Ascending aorta (tissue), 2 donors: ENCODE results near the gene MIX23. TPM values are rescaled to one million over a fixed set of nuclear protein-coding genes. Genes with fewer than 3 reads are reported as not detected.

Source experiments
- DNase-seq, 2 donors: peaks; one replicate each; pipeline ENCODE4 v3.0.0-alpha.2; 2019; ENCODE audit warnings: low spot score in 2 of 2
- H3K27ac ChIP-seq, 2 donors: fragments of 200-600 bp; sonication (generic); one replicate each; pipeline ENCODE4 v1.5.1; 2016 to 2017; ENCODE audit warnings: mild to moderate bottlenecking in 1 of 2
- H3K27me3 ChIP-seq: fragments of 200-600 bp; sonication (generic); one replicate; pipeline ENCODE4 v1.5.1; 2017
- H3K36me3 ChIP-seq, 2 donors: fragments of 200-600 bp; sonication (generic); one replicate each; pipeline ENCODE4 v1.5.1; 2016
- H3K4me1 ChIP-seq, 2 donors: fragments of 200-600 bp; sonication (generic); one replicate each; pipeline ENCODE4 v1.5.1; 2016 to 2017; ENCODE audit warnings: mild to moderate bottlenecking in 1 of 2
- H3K4me3 ChIP-seq, 2 donors: fragments of 200-600 bp; sonication (generic); one replicate each; pipeline ENCODE4 v1.5.1; 2016 to 2017; ENCODE audit warnings: mild to moderate bottlenecking in 1 of 2
- H3K9me3 ChIP-seq, 2 donors: fragments of 200-600 bp; sonication (generic); one replicate each; pipeline ENCODE4 v1.5.1; 2016
- CTCF ChIP-seq, 3 experiments: fragments of 200-600 bp in 2 of 3; fragments of 450-650 bp in 1 of 3; sonication (generic) in 2 of 3; IDR thresholded peaks; one replicate each; pipeline ENCODE4 v1.5.1; 2016 to 2019; ENCODE audit warnings: antibody characterized with exemption in 3 of 3, mild to moderate bottlenecking in 1 of 3, moderate library complexity in 1 of 3
- intact Hi-C: fragments of 100-400 bp; cut with DNase I; formaldehyde crosslinking; loops from one replicate; pipeline ENCODE4 v1.15.1; 2023
- total RNA-seq: library from RNA; depleted of rRNA; stranded (reverse); fragments of >200 nt; gene quantifications from one replicate; pipeline ENCODE4 v1.1.0, GENCODE V29; 2016

MIX23 gene
- total RNA-seq, 1 donor from 2014 or later = not detected

GRCh38 chr3:122356402-122356801 is 26.6 kb downstream of the MIX23 start:
- TF ChIP-seq CTCF (IDR thresholded peaks at IDR 0.05) = no peak
- no peak overlapping the region for H3K27ac ChIP-seq
- H3K36me3 ChIP-seq = peaks cover 0 to 3% of the 10 kb centered on the region in 2 donors
- H3K4me3 ChIP-seq = no peak overlapping the region
- no peak for DNase-seq
- H3K9me3 ChIP-seq = no peaks in the 10 kb centered on the region
- no peaks in the 10 kb centered on the region for H3K27me3 ChIP-seq
- no peaks in the 10 kb centered on the region for H3K4me1 ChIP-seq
- intact Hi-C loops = no loop called here

DNA sequence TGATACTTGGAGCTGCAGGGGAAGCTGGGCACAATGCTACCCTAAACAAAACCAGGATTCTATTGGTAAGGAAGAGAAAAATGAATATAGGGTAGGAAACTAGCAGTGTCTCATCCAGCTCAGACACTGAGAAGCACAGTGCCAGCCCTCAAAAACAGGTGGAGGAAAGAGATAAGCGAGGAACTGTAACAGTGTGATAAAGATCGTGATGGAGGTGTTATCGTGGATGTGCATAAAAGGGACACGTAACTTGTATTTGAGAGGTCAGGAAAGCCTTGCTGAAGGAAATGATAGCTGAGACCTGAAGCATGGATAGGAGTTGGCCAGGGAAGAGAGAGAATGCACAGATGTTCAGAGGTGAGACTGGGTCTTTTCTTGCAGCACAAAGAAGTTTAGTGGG is 27.4 kb downstream of the MIX23 start:
- Histone ChIP-seq H3K27ac (no peak overlapping the region), H3K4me3 (no peak overlapping the region), H3K27me3 (no peaks in the 10 kb centered on the region), H3K9me3 (no peaks in the 10 kb centered on the region), H3K36me3 (no peaks in the 10 kb centered on the region), H3K4me1 (no peaks in the 10 kb centered on the region)
- intact Hi-C loops = no loop called here
- DNase-seq = no peak
- no peak for TF ChIP-seq CTCF (IDR thresholded peaks at IDR 0.05)

GRCh38 chr3:122353893-122354401 is 29.1 kb downstream of the MIX23 start:
- H3K36me3 ChIP-seq = no peaks in the 10 kb centered on the region
- no peak for TF ChIP-seq CTCF (IDR thresholded peaks at IDR 0.05)
- H3K9me3 ChIP-seq = no peaks in the 10 kb centered on the region
- no peak overlapping the region for H3K4me3 ChIP-seq
- intact Hi-C loops = no loop called here
- H3K27ac ChIP-seq = no peak overlapping the region
- DNase-seq = no peak
- H3K4me1 ChIP-seq = no peaks in the 10 kb centered on the region
- H3K27me3 ChIP-seq = no peaks in the 10 kb centered on the region

DNA sequence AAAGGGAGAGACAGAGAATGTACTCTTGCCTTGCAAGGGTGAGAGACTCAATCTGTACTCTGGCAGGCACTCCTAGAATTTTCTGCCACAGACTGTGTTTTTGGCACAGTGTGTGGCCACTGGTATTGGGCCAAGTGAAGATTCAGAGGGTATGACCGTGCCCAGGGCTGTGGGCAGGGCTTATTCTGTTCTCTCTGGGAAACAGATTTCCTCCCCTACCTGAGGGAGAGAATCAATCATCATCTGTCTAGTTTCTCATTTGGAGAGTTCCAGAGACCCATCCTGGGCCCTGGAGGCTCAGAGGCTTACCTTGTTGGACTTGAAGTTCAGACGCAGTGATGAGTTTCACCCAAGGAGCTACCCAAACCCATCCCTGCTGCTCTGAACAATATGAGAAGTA is 29.8 kb downstream of the MIX23 start:
- DNase-seq = no peak
- no peaks in the 10 kb centered on the region for H3K27me3 ChIP-seq
- no peak overlapping the region for H3K4me3 ChIP-seq
- no peaks in the 10 kb centered on the region for H3K36me3 ChIP-seq
- no peaks in the 10 kb centered on the region for H3K9me3 ChIP-seq
- H3K4me1 ChIP-seq = no peaks in the 10 kb centered on the region
- TF ChIP-seq CTCF (IDR thresholded peaks at IDR 0.05) = no peak
- no peak overlapping the region for H3K27ac ChIP-seq
- intact Hi-C loops = no loop called here

GRCh38 chr3:122351612-122352011 is 31.4 kb downstream of the MIX23 start:
- Histone ChIP-seq H3K27ac (no peak overlapping the region), H3K4me1 (no peaks in the 10 kb centered on the region), H3K4me3 (no peak overlapping the region), H3K9me3 (no peaks in the 10 kb centered on the region), H3K27me3 (no peaks in the 10 kb centered on the region), H3K36me3 (no peaks in the 10 kb centered on the region)
- intact Hi-C loops = no loop called here
- no peak for DNase-seq
- TF ChIP-seq CTCF (IDR thresholded peaks at IDR 0.05) = no peak

DNA sequence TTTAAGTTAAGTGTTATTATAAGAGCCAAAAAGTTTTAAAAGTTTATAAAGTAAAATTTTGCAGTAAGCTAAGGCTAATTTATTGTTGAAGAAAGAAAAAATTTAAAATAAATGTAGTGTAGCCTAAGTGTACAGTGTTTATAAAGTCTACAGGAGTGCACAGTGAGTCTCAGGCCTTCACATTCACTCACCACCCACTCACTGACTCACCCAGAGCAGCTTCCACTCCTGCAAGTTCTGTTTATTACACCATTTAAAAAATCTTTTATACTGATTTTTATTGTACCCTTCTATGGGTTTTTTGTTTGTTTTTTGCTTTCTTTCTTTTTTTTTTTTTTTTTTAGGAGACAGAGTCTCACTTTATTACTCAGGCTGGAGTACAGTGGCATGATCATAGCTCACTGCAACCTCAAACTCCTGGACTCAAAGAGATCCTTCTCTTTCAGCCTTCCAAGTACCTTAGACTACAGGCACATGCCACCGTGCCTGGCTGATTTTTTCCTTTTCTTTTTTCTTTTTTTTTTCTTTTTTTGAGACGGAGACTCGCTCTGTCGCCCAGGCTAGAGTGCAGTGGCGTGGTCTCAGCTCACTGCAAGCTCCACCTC is 32.1 kb downstream of the MIX23 start:
- TF ChIP-seq CTCF (IDR thresholded peaks at IDR 0.05) = no peak

More for the DNA sequence above, 32.1 kb downstream of the MIX23 start:
- no peak overlapping the region for H3K4me3 ChIP-seq
- intact Hi-C loops = no loop called here
- no peaks in the 10 kb centered on the region for H3K27me3 ChIP-seq
- H3K27ac ChIP-seq = no peak overlapping the region
- no peaks in the 10 kb centered on the region for H3K36me3 ChIP-seq
- H3K9me3 ChIP-seq = no peaks in the 10 kb centered on the region
- DNase-seq = no peak
- no peaks in the 10 kb centered on the region for H3K4me1 ChIP-seq
